Stimulated activated CD4-positive, alpha-beta T cell treated with anti-CD3 and anti-CD28 coated beads, Interleukin-2, amount 100 ng/mL, for 4 hours (primary cell): Measurements from ENCODE around the gene RELT.

Experiments
- DNase-seq: peaks from one replicate; pipeline ENCODE4 v3.0.0-alpha.2; 2020; ENCODE audit warnings: low read depth

RELT gene

DNA sequence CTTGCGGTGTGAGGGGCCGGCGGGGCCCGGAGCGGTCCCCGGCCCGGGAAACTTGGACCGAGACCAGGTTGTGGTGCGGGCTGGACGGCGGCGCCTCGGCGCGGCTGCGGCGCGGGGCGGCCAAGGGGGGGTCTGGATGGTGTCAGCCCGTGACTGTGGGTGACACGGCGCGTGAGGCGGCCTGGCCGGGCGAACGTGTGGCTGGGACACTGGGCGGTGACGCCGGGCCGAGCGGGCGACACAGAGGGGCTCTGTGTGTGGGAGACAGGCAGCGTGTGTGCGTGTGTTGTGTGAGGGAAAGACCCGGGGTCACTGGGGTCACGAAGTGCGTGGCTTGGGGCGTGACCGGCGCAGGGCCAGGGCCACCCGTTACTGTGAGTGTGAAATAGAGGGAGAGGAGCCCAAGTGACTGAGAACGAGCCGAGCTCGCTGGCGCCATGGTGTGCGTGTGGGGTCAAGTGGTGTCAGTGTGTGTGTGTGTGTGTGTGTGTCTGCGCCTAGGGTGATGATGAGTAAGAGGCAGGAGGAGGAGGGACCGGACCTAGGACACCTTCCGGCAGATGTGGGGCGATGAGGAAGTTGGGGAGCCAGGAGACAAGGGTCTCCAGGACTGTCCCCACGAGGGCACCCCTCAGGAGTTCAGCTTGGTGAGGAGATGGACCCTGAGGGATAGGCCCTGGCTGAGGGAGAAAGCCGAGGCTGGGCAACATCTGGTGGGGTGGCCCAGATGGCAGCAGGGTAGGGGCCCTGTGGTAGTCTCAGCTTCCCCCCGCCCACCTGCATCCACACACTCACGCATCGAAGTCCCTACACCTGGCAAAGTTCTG, 817 bp downstream of the RELT start:
- peak; percentile 35 for DNase-seq

DNA sequence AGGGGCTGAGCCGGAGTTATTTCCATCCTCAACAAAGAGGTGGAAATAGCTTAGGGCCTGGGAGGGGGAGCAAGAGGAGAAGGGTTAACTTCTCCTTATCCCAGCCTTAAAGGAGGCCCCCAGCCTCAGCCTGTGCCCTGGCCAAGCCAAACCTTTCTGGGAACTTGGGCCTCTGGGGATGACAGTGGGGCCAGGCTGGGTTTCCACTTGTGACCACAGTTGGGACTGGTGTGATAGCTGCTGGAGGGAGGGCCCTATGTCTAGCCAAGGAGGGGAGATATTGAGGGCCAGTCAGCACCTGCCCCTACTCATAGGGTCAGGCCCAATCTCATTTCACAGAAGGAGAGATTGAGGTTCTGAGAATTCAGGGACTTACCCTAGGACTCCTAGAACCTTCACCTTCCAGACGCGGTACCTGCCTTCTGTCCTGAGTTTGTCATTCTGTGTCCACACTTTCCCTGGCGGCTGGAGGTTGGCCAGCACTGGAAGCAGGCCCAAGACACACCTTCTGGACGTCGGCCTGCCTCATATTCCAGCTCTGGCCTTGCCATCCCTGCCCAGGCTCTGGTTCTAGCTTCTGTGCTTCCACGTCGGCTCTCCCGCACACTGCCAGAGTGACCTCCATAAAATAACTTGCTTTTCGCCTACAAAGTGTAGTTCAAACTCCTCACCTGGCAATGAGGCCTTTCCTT, 3.1 kb downstream of the RELT start:
- DNase-seq, result no peak

DNA sequence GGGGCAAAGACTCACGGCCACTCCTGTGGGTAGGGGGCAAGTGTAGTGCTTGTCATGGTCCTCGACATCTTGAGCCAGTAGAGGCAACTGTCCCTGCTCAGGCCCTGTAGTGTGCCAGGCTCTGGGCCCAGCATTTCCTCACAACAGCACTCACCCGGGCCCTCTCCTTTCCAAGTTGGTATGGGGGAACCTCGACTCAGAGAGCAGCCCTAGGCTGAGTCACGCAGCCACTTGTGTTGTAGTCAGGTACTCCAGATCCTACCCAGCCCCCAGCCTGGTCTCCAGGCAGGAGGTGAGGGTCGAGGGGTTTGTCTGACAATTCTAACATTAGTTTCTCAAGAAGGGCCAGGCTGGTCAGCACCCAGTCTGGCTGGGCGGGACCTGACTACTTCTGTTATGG, 4.1 kb downstream of the RELT start:
- no peak for DNase-seq

DNA sequence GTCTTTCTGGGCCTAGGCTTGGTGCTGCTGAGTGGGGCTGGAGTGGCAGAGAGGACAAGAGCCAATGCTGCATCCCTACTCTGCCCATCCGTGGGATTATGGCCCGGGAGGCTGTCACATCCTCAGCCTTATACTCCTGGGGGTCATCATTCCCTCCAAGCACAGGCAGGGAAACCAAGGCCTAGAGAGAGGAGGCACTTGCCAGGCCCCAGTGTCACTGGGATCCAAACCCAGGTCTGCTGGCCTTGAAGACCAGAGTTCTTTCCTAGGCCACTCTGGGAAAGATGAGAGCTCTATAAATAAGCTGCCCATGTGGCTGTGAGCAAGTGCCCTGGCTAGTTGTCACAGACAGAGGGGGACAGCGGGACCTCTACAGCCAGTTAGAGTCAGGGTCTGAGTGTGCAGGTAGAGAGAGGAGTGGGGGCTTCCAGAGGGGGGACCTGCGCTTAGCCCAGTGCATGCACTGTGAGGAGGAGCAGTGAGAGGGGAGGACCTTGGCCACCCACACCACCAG, 4.8 kb downstream of the RELT start:
- DNase-seq, result no peak

DNA sequence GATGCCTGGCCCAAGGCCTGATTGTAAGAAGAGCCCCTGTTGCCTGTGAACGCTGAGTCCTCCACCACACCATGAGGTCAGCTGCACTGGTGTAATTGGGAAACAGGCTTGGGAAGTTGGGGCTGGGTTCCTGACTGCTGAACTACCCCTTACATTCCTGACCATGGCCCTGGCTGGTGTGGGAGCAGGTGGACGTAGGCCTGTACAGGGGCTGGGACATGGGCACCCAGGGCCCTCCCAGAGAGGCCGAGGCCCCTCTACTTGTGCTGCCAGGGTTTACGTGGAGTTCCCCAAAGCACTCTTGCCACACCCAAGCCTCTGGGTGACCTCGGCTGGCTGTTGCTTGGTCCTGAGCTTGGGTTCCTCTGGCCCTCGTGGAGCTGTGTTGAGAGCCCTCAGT, 5.4 kb downstream of the RELT start:
- no peak for DNase-seq

DNA sequence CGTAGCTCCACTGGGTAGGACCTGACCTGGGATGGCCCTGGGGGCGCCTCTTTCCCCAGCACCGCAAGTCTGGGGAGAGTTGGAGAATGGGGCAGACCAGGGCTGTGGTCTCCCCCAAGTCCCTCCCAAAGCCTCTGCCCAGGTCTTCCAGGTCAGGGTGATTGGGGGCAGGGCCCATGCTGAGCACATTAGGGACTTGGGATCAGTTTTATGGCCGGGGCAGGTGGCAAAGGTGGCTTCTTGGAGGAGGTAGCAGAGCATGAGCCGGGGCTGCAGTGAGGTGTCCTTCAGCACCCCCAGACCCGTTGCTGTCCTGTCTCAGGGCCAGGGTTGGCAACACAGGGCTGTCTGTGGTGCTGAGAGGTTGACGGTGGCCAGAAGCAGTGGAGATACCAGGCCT, 6.0 kb downstream of the RELT start:
- no peak for DNase-seq

DNA sequence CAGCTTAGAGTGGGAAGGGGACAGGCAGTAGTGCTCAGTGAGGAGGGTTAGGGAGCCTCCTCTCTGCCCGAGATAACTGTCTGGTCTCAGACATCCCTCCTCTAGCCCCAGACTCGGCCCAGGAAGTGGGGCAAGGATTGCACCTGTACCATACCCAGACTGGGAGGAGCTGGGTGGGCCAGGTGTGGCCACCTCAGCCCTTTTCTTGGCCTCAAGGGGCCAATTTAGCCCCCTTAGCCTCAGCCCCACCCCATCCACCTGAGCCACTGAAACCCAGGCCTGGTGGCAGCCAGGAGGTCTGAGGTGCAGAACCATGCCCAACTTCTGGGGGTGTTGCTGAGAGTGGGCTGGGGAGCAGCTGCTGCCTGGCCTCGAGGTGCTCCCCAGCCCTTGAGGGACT, 6.5 kb downstream of the RELT start:
- no peak for DNase-seq

DNA sequence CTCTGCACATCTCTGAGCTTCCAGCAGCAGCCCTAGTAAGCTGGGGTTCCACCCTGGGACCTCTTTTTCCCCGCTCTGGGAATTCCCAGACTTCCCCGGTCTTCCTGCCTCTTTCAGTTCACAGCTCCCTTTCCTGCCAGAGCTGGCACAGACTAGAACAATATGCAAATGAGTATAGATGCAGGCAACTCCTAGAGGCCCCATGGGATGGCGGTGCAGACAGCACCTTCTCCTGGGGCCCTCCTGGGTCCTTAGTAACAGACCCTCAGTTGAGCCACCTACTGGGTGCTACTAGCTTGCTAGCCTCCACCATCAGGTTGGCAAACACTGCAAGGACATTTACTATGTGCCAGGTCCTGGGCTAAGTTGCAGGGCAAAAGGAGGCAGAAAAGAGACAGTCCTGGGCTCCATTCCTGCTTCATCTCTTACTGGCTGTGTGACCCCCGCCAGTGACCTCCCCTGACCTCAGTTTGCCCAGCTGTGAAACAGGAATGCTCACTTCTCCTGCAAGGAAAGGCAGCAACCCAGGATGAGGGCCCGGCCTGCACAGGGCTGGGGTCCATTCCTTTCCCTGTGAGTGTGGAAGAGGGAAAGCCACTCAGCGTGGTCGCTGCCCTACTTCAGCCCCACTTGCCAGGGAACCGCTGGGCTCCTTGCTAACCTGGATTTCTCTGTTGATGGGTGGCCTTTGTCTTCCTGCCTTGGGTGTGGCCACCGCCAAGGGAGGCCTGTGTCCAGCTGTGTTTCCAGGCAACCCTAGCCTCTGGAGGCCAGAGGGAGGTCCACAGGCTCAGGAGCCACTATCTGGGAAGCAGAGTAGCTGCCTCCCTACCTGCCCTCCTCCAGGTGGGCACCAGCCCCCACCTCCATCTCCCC, 7.3 kb downstream of the RELT start:
- DNase-seq, result no peak

DNA sequence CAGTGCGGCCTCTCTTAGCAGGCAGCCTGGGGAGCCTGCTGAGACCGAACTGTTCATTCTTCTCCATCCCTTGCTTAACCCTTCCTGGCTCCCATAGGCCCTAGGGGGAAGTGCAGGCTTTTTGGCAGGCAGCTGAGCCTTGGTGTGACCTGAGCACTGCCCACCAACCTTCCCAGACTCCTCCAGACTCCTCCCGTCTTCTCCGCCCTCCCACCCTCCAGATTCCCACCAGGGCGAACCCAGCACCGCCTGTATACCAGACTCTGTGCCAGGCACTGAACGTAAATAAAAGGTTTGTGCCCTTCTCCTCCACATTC, 7.9 kb downstream of the RELT start:
- DNase-seq, result no peak

DNA sequence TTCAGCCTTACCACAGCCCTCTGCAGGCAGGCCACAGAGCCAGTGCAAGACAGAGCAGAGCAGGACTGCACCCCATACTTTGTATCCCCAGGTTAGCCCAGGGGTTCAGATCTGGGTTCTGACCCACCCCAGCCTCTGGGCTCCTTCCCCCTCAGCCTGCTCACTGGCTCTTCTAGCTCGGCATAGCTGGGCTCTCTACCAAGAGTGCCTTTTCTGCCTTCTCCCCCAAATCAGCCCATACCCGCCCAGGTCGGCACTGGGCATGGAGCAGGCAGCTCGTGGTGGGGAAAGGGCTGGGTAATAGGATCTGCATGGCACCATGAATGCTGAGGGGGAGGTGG, 8.3 kb downstream of the RELT start:
- no peak for DNase-seq

DNA sequence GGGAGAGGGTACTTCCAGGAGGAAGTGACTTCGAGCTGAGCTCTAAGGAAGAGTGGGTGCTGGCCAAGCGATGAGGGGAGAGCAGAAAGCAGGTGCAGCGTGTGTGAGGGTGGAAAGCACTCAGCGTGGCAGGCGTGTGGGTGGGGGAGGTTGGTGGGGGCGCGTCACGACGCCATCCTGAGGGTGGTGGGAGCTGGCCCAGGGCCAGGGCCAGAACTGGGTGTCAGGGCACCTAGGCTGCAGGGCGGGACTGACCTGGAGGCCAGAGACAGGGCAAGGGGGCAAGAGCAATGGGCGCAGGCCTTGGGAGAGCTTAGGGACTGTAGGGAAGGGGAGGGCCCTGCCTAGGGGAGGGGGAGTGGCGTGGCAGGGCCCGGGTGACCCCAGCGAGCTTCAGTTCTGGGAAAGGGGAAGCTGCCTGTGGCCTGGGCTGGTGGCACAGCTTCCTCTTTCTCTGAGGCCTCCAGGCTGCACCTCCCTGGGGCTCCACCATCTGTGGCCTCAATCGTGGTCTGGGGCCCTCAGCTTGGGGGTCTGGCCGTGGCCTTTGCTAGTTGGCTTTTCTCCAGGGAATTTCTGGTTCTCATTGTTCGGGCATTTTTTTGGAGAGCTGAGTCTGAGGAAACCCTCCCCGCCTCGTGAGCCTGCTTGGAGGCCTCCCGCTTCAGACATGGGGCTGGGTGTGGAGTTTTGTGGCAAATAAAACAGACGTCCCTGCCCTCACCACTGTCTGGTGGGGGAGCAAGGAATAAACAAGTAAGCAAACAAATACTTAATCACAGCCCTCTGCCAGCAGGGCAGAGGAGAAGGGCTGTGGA, 8.9 kb downstream of the RELT start:
- peak; percentile 37 for DNase-seq

DNA sequence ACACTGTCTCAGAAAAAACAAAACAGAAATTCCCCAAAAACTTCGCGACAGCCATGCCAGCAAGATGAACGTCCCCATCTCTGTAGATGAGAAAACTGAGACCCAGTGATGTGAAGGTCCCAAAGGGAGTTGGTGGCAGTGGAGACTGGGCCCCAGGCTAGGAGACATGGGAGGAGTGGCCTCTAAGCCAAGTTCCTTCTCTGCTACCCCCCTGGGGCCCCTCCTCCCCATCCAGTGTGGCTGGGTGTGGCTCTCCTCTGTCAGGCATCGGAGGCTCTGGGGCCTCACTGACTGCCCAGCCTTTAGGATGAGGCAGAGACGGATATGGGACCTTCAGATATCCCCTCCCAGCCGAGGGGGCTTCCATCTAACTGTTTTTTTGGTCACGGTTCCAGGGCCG, 9.8 kb downstream of the RELT start:
- no peak for DNase-seq

DNA sequence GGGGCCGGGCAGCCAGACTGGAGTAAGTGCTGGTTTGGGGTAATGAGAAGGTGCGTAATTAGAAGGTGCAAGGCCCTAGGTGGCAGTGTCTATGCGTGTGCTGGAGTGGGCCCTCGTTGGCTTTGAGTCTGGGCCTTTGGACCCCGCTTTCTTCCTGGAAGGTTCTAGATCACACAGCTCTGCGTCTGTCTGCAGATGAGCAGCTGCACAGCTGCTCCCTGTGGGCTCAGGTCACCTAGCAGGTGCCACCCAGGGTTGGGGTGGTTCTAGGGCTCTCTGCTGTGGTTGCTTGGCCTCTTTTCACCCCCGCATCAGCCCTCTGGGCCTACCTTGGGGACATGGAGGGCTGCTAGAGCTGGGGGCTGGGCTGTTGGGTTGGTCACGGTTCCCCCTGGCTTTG, 10.3 kb downstream of the RELT start:
- DNase-seq, result no peak

DNA sequence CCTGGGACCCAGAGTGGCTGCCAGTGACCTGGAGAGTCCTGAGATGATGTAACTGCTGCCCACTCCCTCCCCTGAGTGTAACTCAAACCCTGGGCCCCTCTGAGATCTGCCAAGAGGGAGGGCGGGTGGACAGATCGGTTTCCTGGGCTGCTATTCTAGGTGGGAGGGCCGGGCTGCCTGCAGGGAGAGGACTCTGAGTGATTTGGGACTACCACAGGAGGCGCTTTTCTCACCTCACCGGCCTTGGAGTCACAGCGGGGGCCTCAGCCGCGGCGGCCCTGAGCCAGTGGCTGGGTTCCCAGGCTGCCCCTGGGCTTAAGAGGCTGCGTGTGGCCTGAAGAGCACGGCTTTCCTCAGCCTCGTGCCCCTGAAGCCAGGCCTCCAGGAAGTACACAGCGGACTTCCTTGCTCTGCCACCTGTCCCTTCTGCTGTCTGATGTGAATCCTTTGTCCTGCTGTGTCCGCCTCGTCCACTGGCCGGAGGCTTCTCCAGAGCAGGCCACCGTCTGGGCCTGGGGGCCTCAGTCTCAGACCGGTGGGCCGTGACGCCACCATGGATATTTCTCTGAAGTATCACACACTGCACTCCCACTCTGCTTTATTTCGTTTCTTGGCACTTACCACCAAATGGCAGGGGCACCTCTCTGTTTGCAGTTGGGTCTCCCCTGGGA, 11.5 kb downstream of the RELT start:
- no peak for DNase-seq

DNA sequence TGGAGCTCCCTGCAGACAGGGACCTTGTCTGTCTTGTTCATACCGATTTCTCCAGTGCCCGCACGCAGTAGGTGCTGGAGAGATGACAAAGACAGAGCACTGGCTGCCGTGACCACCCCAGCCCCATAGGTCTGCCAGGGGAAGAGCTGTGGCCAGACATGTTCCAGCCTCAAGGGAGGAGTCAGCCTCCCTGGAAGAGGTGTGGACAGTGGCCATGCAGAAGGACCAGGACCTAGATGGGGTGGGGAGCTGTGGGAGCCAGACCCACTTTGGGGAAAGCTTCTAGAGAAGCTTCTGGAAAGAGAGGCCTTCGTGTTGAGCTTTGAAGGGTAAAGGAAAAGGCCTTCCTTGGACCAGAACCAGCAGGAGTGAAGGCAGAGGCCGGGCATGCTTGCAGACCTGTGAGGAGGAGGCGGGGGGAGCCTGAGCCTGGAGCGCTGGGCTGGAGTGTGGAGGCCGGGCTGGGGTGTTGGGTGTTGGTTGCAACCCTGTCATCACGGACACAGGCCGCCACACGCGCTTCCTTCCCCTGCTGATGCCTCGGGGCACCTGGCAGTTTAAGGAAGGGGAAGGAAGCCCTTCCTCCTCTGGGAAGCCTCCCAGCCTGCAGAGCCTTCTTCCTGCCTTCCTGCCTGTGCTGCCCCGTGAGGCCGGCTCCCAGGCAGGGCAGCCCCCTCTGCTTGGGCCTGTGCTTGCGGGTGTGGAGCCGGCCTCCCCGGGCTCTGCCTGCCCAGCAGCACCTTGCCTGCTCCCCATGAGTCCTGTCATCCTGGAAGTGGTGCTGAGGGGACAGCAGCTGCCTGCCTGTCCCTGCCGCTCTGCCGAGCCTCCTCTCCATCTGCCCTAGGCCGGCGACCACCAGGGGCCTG, 12.3 kb downstream of the RELT start:
- DNase-seq, result no peak

DNA sequence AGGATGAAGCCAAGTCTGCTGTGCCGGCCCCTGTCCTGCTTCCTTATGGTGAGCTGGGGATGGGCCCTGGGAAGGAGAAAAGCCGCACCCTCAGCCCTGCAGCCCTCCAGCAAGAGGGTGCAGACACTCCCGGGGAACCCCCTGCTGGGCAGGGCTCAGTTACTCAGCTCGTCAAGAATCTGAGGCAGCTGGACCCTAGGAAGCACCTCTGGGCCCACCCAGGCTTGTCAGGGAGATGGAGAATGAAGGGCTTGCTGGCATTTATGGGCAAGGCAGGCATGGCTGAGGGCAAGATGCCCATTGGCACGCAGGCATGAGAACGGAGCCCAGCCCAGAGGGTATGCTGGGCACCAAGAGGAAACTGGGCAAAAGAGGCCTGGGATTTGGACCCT, 12.9 kb downstream of the RELT start:
- DNase-seq, result no peak

DNA sequence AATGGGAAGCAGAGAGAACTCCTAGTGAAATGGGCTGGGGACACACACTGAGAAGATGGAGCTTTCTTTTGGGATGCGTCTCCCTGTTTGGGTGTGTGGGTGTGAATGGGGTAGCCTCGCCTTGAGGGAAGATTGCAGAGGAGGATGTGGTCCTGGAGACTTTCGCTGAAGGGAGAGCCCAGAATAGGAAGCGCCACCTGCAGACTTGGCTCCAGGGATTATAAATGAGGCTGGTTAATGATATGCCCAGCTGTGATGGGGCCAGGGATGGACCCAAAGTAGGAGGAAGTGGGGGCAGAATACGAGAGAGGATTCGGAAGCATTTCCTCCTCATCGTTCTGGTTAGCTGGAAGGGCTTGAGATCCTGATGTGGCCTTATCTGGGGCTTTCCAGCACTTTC, 13.7 kb downstream of the RELT start:
- no peak for DNase-seq

DNA sequence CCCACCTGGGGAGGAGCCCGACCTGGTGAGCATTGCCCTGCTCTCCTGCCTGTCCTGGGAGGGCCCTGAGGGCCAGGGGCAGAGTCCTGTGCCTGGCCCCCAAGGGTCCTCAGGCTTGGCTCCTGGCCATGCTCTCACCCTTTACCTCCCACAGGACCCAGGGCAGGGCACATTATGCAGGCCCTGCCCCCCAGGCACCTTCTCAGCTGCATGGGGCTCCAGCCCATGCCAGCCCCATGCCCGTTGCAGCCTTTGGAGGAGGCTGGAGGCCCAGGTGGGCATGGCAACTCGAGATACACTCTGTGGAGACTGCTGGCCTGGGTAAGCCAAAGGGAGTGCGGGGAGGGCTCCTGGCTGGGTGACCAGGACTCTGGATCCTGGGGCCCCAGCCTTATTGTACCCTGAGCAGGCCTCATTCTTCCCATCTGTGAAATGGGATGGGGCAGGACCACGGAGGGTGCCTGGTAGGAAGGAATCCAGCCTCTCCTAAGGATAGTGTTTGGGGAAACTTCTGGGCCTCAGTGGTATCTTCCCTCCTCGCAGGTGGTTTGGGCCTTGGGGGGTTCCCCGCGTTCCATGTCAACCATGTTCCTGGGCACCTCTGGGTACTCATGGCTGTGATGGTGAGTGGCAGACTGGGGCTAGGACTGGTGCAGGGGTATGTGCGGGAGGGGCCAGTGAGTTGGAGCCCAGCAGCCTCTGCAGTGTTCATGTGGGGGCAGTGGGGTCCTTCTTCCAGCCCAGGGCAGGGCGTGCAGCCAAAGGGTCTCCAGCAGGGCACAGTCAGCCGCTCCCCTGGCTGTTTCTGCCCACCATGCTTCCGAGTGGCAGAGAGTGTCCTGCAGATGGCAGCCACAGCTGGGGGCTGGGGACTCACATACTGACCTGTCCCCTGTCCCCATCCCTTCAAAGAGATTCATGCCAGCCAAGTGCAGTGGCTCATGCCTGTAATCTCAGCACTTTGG, 14.7 kb downstream of the RELT start:
- no peak for DNase-seq

DNA sequence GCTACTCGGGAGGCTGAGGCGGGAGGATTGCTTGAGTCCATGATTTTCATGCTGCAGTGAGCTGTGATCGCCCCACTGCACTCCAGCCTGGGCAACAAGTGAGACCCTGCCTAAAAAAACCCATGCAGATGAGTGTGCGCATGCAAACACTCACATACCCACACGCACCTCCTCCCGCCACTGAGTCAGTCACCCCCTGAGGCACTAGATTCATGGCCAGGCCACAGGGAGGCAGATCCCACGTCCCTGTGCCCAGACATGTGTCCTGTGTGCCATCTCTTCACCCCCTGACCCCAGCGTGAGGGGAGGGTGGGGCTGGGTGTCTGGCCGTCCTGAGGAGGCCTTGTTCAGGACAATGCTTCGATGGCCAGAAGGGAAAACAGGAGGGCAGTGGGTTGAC, 15.5 kb downstream of the RELT start:
- no peak for DNase-seq
